Measurements from ENCODE around the gene CTNNA2.

DNA sequence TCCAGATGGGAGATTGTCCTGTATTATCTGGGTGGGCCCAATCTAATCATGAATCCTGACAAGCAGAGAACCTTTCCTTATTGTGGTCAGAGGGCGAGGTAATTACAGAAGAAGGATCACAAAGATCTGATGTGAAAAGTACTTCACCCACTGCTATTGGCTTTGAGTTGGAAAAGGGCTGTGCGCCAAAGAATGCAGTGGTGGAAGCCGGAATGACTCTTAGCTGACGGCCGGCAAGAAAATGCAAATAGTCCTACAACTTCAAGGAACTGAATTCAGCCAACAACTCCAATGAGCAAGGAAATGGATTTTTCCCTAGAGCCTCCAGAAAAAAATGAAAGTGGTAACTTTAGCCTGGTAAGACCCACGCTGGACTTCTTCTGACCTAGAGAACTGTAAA is 67.3 kb downstream of the CTNNA2 start:
- TF ChIP-seq, protein P1, sequence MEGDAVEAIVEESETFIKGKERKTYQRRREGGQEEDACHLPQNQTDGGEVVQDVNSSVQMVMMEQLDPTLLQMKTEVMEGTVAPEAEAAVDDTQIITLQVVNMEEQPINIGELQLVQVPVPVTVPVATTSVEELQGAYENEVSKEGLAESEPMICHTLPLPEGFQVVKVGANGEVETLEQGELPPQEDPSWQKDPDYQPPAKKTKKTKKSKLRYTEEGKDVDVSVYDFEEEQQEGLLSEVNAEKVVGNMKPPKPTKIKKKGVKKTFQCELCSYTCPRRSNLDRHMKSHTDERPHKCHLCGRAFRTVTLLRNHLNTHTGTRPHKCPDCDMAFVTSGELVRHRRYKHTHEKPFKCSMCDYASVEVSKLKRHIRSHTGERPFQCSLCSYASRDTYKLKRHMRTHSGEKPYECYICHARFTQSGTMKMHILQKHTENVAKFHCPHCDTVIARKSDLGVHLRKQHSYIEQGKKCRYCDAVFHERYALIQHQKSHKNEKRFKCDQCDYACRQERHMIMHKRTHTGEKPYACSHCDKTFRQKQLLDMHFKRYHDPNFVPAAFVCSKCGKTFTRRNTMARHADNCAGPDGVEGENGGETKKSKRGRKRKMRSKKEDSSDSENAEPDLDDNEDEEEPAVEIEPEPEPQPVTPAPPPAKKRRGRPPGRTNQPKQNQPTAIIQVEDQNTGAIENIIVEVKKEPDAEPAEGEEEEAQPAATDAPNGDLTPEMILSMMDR (IDR thresholded peaks at IDR 0.05), result no peak
- no peak for TF ChIP-seq POLR2A (IDR thresholded peaks at IDR 0.05)

Data from uterus (tissue), 2 donors.